ENCODE results near the gene ACO2. TPM values are rescaled to one million over a fixed set of nuclear protein-coding genes. Genes with fewer than 3 reads are reported as not detected.

Gene ACO2
- total and polyA plus RNA-seq, 4 donors, result 39.5 to 60.7 (median 51.7) TPM

- Histone ChIP-seq H3K27me3 (ENCODE audit: control insufficient read depth in 1 of 2, insufficient read depth in 2 of 2, low read length in 1 of 2) (no peaks in the 10 kb centered on the region), H3K9me3 (ENCODE audit: control insufficient read depth, low read length) (no peaks in the 10 kb centered on the region), H3K36me3 (ENCODE audit: control insufficient read depth in 1 of 2, insufficient read depth in 2 of 2, low read length in 1 of 2) (no peaks in the 10 kb centered on the region), H3K4me1 (ENCODE audit: control insufficient read depth in 1 of 2, insufficient read depth in 2 of 2, low read length in 2 of 2) (no peaks in the 10 kb centered on the region), H3K4me3 (ENCODE audit: low read length in 2 of 2) (no peak overlapping the region), H3K27ac (ENCODE audit: low read depth in 1 of 2, low read length in 2 of 2) (no peak overlapping the region)
- WGBS, 2 donors, result 82 to 84% methylated on average over 23 of the region's 23 CpGs
- ATAC-seq (ENCODE audit: low FRiP score) (no peak), DNase-seq (no peak)
- intact Hi-C loops (cut with DNase I), result no loop called here
These were observed 38.6 kb downstream of the ACO2 start for GRCh38 chr22:41507330-41508063.

GRCh38 chr22:41508770-41509170, 39.9 kb downstream of the ACO2 start:
- no peaks in the 10 kb centered on the region for H3K4me1 ChIP-seq (ENCODE audit: control insufficient read depth in 1 of 2, insufficient read depth in 2 of 2, low read length in 2 of 2)
- no peaks in the 10 kb centered on the region for H3K36me3 ChIP-seq (ENCODE audit: control insufficient read depth in 1 of 2, insufficient read depth in 2 of 2, low read length in 1 of 2)
- no peak overlapping the region for H3K4me3 ChIP-seq (ENCODE audit: low read length in 2 of 2)
- peak overlapping the region in 1 of 2 donors; percentile 13 for H3K27ac ChIP-seq (ENCODE audit: low read depth in 1 of 2, low read length in 2 of 2)
- no peaks in the 10 kb centered on the region for H3K9me3 ChIP-seq (ENCODE audit: control insufficient read depth, low read length)
- DNase-seq, result no peak
- WGBS, 2 donors, result 9 to 11% methylated on average over 12 of the region's 12 CpGs
- H3K27me3 ChIP-seq (ENCODE audit: control insufficient read depth in 1 of 2, insufficient read depth in 2 of 2, low read length in 1 of 2), result no peaks in the 10 kb centered on the region
- intact Hi-C loops (cut with DNase I), result no loop called here
- ATAC-seq (ENCODE audit: low FRiP score), result peak; percentile 12

- intact Hi-C loops (cut with DNase I), result loop anchor here in 1 of 2 donors (10.0 kb wide), 1 partner anchor 47 kb away; the partner anchor contains the start of genes ACO2 and PHF5A
- Histone ChIP-seq H3K36me3 (ENCODE audit: control insufficient read depth in 1 of 2, insufficient read depth in 2 of 2, low read length in 1 of 2) (no peaks in the 10 kb centered on the region), H3K4me3 (ENCODE audit: low read length in 2 of 2) (no peak overlapping the region), H3K4me1 (ENCODE audit: control insufficient read depth in 1 of 2, insufficient read depth in 2 of 2, low read length in 2 of 2) (no peaks in the 10 kb centered on the region), H3K9me3 (ENCODE audit: control insufficient read depth, low read length) (no peaks in the 10 kb centered on the region), H3K27ac (ENCODE audit: low read depth in 1 of 2, low read length in 2 of 2) (no peak overlapping the region), H3K27me3 (ENCODE audit: control insufficient read depth in 1 of 2, insufficient read depth in 2 of 2, low read length in 1 of 2) (no peaks in the 10 kb centered on the region)
- DNase-seq (no peak), ATAC-seq (ENCODE audit: low FRiP score) (no peak)
- WGBS, 2 donors, result 9 to 19% methylated on average over 2 of the region's 2 CpGs
These were observed 42.6 kb downstream of the ACO2 start for GRCh38 chr22:41511521-41511968.

GRCh38 chr22:41512421-41513194, 43.7 kb downstream of the ACO2 start:
- intact Hi-C loops (cut with DNase I), result loop anchor here in 1 of 2 donors (10.0 kb wide), 1 partner anchor 48 kb away; the partner anchor contains the start of genes ACO2 and PHF5A
- no peak overlapping the region for H3K4me3 ChIP-seq (ENCODE audit: low read length in 2 of 2)
- H3K27me3 ChIP-seq (ENCODE audit: control insufficient read depth in 1 of 2, insufficient read depth in 2 of 2, low read length in 1 of 2), result no peaks in the 10 kb centered on the region
- no peaks in the 10 kb centered on the region for H3K36me3 ChIP-seq (ENCODE audit: control insufficient read depth in 1 of 2, insufficient read depth in 2 of 2, low read length in 1 of 2)
- ATAC-seq (ENCODE audit: low FRiP score) (no peak), DNase-seq (no peak)
- no peaks in the 10 kb centered on the region for H3K4me1 ChIP-seq (ENCODE audit: control insufficient read depth in 1 of 2, insufficient read depth in 2 of 2, low read length in 2 of 2)
- no peaks in the 10 kb centered on the region for H3K9me3 ChIP-seq (ENCODE audit: control insufficient read depth, low read length)
- no peak overlapping the region for H3K27ac ChIP-seq (ENCODE audit: low read depth in 1 of 2, low read length in 2 of 2)
- 48 to 56% methylated on average over 17 of the region's 17 CpGs for WGBS, 2 donors

- no peak overlapping the region for H3K27ac ChIP-seq (ENCODE audit: low read depth in 1 of 2, low read length in 2 of 2)
- H3K4me3 ChIP-seq (ENCODE audit: low read length in 2 of 2), result no peak overlapping the region
- DNase-seq, result no peak
- H3K9me3 ChIP-seq (ENCODE audit: control insufficient read depth, low read length), result no peaks in the 10 kb centered on the region
- no peaks in the 10 kb centered on the region for H3K36me3 ChIP-seq (ENCODE audit: control insufficient read depth in 1 of 2, insufficient read depth in 2 of 2, low read length in 1 of 2)
- H3K4me1 ChIP-seq (ENCODE audit: control insufficient read depth in 1 of 2, insufficient read depth in 2 of 2, low read length in 2 of 2), result no peaks in the 10 kb centered on the region
- no peaks in the 10 kb centered on the region for H3K27me3 ChIP-seq (ENCODE audit: control insufficient read depth in 1 of 2, insufficient read depth in 2 of 2, low read length in 1 of 2)
- intact Hi-C loops (cut with DNase I), result loop anchor here in 1 of 2 donors (10.0 kb wide), 1 partner anchor 49 kb away; the partner anchor contains the start of genes ACO2 and PHF5A
- no peak for ATAC-seq (ENCODE audit: low FRiP score)
- WGBS, 2 donors, result 68 to 78% methylated on average over 5 of the region's 5 CpGs
These were observed 44.5 kb downstream of the ACO2 start for GRCh38 chr22:41513391-41513790.

GRCh38 chr22:41516462-41516861, 47.5 kb downstream of the ACO2 start:
- WGBS, 2 donors, result 84 to 89% methylated on average over 8 of the region's 8 CpGs
- no peak overlapping the region for H3K4me3 ChIP-seq (ENCODE audit: low read length in 2 of 2)
- intact Hi-C loops (cut with DNase I), result loop anchor here (2.0 to 10.0 kb wide), 3 partner anchors 49 to 114 kb away; partner anchors contain the start of genes ACO2 (in 2 of the 2) and PHF5A (in 2 of the 2)
- H3K9me3 ChIP-seq (ENCODE audit: control insufficient read depth, low read length), result no peaks in the 10 kb centered on the region
- H3K27ac ChIP-seq (ENCODE audit: low read depth in 1 of 2, low read length in 2 of 2), result no peak overlapping the region
- H3K4me1 ChIP-seq (ENCODE audit: control insufficient read depth in 1 of 2, insufficient read depth in 2 of 2, low read length in 2 of 2), result no peaks in the 10 kb centered on the region
- H3K36me3 ChIP-seq (ENCODE audit: control insufficient read depth in 1 of 2, insufficient read depth in 2 of 2, low read length in 1 of 2), result no peaks in the 10 kb centered on the region
- H3K27me3 ChIP-seq (ENCODE audit: control insufficient read depth in 1 of 2, insufficient read depth in 2 of 2, low read length in 1 of 2), result no peaks in the 10 kb centered on the region
- ATAC-seq (ENCODE audit: low FRiP score) (no peak), DNase-seq (no peak)

GRCh38 chr22:41517172-41518047, 48.5 kb downstream of the ACO2 start:
- Histone ChIP-seq H3K27me3 (ENCODE audit: control insufficient read depth in 1 of 2, insufficient read depth in 2 of 2, low read length in 1 of 2) (no peaks in the 10 kb centered on the region), H3K4me1 (ENCODE audit: control insufficient read depth in 1 of 2, insufficient read depth in 2 of 2, low read length in 2 of 2) (no peaks in the 10 kb centered on the region), H3K4me3 (ENCODE audit: low read length in 2 of 2) (no peak overlapping the region), H3K36me3 (ENCODE audit: control insufficient read depth in 1 of 2, insufficient read depth in 2 of 2, low read length in 1 of 2) (no peaks in the 10 kb centered on the region), H3K27ac (ENCODE audit: low read depth in 1 of 2, low read length in 2 of 2) (no peak overlapping the region), H3K9me3 (ENCODE audit: control insufficient read depth, low read length) (no peaks in the 10 kb centered on the region)
- peak in 1 of 2 donors; percentile 89 for DNase-seq
- peak; percentile 78 for ATAC-seq (ENCODE audit: low FRiP score)
- intact Hi-C loops (cut with DNase I), result loop anchor here (1.0 to 10.0 kb wide), 4 partner anchors 50 to 115 kb away; partner anchors contain the start of genes ACO2 (in 2 of the 2) and PHF5A (in 2 of the 2)
- WGBS, 2 donors, result 50 to 52% methylated on average over 22 of the region's 22 CpGs

DNA sequence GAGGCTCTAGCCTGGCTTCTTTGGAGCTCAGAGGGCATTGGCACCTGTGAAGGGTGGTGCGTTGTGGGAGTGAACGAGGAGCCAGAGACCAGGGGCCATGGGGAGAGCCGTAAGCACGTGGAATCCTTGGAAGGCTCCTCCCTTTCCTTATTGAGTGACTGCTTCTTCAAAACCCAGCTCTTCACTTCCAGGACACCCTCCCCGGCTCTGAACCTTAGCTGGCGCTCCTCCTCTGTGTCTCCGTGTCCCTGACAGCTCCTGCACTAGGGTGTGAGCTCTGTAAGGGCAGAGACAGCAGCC, 49.1 kb downstream of the ACO2 start:
- no peaks in the 10 kb centered on the region for H3K27me3 ChIP-seq (ENCODE audit: control insufficient read depth in 1 of 2, insufficient read depth in 2 of 2, low read length in 1 of 2)
- 46% methylated on average over 7 of the region's 7 CpGs for WGBS, 2 donors
- no peaks in the 10 kb centered on the region for H3K36me3 ChIP-seq (ENCODE audit: control insufficient read depth in 1 of 2, insufficient read depth in 2 of 2, low read length in 1 of 2)
- H3K4me1 ChIP-seq (ENCODE audit: control insufficient read depth in 1 of 2, insufficient read depth in 2 of 2, low read length in 2 of 2), result no peaks in the 10 kb centered on the region
- H3K9me3 ChIP-seq (ENCODE audit: control insufficient read depth, low read length), result no peaks in the 10 kb centered on the region
- H3K27ac ChIP-seq (ENCODE audit: low read depth in 1 of 2, low read length in 2 of 2), result no peak overlapping the region
- intact Hi-C loops (cut with DNase I), result loop anchor here (5.0 to 10.0 kb wide), 2 partner anchors 51 to 53 kb away; partner anchors contain the start of genes ACO2 (in 2 of the 2) and PHF5A (in 2 of the 2)
- DNase-seq (no peak), ATAC-seq (ENCODE audit: low FRiP score) (no peak)
- H3K4me3 ChIP-seq (ENCODE audit: low read length in 2 of 2), result no peak overlapping the region
